NCI-H1694 (cell line): ENCODE measurements around the gene ECM2.

Experiments used
- DNase-seq: peaks from one replicate; lab custom pipeline; 2025; lab: John Stamatoyannopoulos, UW

Gene ECM2

DNA sequence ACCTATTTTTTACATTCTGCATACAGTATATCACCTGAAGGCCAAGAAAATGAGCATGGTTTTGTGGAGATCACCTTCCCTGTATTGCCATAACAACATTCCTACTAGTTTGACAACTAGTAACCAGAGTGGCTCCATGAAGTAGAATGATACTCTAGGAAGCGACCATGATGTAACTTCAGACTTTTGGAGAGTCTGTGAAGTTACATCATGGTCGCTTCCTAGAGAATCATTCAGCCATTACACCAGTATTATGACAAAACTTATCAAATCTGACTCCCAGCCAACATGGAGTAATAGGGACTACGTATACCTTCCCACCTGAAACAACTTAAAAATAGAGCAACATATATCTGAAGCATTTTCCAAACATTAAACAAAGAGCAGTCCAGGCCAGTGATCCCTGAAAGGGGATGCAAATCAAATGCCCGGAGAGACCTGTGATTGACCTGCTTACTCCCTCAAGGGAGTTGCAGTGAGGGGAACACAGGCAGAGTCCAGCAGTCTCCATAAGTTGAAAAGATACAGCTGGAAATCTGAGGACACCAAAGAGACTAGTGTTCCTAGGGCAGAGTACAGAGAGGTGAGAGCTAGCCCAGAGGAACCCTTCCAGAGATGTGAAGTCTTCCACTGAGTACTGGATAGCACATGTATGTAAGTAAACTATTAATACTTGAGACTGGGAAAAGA lies 7.8 kb downstream of the ECM2 start:
- no peak for DNase-seq

DNA sequence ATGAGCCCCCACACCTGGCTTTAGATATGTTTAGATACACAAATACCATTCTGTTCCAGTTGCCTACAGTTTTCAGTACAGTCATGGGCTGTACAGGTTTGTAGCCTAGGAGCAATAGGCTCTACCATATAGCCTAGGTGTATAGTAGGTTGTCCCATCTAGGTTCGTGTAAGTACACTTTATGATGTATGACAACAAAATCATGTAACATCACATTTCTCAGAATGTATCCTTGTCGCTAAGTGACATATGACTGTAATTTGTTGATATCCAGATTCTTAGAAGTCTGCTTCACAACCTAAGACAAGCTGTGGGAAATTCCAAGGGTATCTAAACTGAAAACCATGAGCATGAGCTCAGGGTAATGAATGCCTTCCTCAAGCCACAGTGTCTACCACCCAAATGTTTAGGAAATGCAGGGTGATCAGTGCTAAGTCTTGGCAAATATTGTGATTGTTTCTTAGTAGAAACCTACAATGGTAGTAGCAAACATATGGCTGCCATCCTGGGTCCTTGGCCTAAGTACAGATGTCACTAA lies 8.4 kb downstream of the ECM2 start:
- no peak for DNase-seq

DNA sequence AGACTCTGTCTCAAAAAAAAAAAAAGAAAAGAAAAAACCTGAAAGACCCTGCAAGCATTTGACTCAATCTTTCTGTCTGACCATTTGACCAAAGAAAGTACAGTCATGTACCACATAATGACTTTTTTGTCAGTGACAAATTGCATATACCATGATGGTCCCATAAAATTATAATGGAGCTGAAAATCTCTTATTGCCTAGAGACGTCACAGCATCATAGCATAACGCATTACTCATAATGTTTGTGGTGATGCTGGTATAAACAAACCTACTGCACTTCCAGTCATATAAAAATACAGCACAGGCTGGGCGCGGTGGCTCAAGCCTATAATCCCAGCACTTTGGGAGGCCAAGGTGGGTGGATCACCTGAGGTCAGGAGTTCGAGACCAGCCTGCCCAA lies 10.5 kb downstream of the ECM2 start:
- DNase-seq: no peak

DNA sequence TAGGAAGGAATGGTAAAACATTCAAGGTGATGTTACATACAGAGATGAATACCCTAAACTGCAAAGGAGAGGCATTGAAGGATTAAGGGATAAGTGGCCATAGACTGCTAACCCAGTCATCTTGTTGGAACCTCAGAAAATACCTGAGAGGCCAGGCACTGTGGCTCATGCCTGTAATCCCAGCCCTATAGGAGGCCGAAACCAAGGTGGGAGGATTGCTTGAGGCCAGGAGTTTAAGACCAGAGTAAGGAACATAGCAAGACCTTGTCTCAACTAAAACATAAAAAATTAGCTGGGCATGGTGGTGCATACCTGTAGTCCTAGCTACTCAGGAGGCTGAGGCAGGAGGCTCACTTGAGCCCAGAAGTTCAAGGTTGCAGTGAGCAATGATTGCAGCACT lies 10.9 kb downstream of the ECM2 start:
- no peak for DNase-seq

DNA sequence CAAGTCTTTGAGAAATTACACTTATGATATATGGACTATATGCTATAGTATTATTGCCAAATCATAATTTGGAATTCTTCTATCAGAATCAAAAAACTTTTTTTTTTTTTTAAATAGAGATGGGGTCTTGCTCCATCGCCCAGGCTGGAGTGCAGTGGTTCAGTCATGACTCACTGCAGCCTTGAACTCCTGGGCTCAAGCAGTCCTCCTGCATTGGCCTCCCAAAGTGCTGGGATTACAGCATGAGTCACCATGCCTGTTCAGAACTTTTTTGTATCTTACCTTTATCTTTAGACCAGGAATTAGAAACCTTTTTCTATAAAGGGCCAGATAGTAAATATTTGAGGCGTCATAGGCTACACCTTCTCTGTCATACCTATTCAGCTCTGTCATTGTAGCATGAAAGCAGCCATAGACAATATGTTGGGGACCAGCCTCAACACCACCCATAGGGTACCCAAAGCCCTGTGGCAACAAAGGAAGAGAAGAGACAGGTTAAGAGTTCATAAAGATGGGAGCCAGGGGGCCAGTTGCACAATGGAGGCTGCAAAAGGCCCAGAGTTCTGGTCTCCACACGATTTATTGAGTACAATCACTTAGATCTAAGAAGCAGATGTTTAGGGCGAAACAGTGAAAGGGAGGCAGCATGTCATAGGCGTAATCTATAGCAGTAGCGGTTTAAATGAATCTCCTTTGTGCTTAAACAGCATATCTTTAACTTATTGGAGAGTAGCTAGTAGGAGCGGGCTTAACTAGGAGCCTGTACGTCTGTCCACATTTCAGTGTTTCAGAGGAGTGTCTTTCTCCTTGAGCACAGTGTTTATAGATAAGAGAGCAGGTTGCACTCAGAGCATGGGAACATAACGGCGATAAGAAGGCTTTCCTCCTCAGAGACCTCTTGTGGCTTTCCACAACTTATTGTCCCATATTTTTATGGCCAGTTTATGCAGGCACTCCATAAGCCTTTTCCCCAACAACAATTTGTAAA lies 12.5 kb downstream of the ECM2 start:
- no peak for DNase-seq

DNA sequence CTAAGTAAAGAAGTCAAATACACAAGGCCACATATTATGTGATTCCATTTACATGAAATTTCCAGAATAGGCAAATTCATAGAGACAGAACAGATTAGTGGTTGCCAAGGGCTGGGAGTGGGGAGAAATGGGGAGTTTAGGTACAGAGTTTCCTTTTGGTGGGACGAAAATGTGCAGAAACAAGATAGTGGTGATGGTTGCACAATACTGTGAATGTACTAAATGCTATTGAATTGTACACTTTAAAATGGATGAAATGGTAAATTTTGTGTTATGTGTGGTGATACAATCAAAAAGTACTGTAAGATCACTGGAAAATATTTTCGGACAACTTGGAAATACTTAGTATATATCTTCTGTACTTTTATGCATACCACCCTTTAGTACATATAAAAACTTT lies 15.0 kb downstream of the ECM2 start:
- DNase-seq: no peak

DNA sequence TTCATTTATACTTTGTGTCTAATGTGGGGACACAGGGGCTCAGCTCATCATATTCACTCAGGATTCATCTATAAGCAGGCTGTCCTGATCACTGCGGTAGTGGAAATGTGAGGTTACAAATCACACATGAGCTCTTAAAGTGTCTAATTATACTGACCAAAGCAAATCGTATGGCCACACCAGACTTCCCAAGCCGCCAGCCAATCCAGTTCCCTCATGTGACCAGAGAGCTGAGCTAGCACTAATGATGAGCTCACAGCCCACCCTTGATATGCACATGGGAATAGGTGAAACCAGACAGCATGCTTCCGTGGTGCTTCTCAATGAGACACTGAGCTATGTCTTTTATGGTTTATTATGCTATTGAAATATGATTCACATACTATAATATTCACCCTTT lies 17.6 kb downstream of the ECM2 start:
- no peak for DNase-seq

DNA sequence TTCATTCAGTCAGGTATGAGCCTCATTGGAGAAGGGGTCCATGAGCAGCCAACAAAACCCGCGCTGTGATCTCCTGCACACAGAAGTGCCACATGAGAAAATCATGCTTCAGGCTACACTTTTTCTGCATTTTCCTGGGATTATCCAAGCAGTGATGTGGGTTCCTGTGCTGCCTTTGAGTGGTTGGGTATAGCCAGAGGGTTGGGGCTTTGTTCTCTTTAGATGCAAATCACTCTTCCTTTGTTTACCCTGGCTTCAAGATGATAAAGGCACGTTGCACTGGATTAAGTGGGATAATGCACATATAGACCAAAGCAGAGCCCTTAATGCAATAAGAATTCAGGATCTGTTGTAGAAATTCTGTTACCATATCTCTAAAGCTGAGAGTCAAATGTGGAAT lies 18.7 kb downstream of the ECM2 start:
- DNase-seq: no peak

DNA sequence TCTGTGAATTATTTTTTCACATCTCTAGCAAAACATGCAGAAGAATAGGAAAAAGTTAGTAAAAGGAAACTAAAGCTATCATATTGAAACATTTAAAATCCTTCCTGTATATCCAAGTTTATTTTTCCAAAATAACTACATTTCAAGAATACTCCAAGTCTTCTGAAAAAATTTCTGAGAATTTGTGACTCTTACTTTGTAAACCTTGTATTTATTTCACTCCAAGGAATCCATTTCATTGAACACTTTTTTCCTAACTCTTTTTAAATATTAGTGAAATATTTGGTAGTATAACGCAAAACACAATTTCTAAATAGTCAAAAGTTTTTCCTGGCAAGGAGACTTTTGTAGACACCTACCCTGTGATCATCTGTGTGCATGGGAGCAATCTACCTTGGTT lies 19.3 kb downstream of the ECM2 start:
- no peak for DNase-seq

DNA sequence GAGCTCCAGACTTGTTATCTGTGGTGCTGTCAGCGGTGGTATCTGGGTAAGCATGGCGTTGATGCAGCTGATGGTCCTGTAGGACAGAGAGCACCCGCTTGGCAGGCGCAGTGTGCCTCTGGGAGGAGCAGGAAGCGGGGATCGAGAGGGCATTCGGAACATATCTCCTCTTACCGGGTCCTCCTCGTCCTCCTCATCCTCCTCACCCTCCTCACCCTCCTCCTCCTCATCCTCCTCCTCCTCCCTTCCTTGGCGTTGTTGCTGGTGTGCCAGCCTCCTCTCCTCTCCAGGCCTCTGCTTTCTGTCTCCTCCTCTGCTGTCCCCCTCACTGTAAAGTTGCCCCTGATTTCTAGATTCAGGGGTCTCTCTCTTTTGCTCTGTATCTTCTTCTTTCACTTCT lies 21.2 kb downstream of the ECM2 start:
- DNase-seq: no peak

DNA sequence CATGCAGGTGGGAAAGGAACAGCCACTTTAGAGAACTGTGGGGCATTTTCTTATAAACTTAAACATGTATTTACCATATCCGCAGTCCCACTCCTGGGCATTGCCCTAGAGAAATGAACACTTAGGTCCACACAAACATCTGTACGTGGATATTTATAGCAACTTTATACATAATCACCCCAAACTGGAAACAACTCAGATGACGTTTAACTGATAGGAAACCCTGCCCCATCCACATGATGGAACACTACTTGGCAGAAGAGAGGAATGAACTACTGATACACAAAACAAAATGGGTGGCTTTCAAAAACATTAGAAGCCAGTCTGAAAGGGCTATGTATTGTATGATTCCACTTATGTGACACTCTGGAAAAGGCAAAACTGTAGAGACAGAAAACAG lies 22.4 kb downstream of the ECM2 start:
- no peak for DNase-seq

DNA sequence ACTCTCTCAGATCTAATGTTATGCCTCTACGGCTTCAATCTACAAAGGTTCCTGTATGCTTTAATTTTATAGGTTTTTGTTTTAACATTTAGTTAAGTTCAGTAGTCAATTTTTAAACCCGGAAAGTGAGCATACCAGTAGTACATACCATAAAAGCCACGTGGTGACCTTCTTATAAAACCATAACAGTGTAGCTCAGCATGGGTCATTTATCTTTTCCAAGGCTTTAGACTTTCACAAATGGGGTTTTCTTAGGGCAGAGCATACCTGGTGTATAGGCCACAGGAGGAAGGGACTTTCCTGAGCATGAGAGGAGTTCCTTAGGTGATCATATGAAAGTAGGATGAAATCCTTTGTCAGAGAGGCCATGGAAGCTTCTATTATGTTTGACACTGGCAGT lies 23.2 kb downstream of the ECM2 start:
- no peak for DNase-seq

DNA sequence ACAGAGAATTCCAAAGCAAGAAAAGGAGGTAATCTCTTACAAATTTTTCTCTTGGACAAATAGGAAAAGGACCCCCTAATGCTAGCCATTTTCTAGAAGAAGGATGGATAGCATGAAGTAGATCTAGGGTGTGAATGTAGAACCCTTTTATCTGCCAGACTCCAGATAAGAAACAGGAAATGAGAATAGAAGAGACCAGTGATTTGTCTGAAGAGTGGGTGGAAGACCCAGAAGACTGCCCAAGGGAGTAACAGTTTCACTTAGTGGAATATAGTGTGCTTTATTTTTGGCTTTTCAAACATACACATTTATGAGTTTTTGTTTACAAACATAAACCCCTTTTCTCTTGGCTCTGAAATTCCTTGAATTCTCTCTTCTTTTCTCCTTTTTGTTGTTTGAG lies 25.0 kb downstream of the ECM2 start:
- no peak for DNase-seq

DNA sequence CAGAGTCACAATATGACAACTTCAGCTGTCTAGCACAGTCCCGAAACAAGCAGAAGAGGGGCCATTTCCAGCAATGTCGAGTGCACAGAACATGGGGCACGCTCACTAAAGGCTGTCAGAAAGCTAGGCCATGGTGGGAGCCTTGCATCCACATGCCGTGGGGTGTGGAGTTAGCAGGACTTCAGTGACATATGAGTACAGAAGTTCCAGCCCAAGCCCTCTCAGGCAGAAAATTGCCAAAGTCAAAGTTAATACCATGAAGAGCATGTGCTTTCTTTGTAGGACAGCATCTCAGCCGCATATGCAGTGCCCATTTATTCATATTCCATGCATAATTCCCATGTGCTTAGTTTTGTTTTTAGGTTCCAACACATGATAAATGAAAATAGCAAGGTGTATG lies 26.7 kb downstream of the ECM2 start:
- DNase-seq: no peak

DNA sequence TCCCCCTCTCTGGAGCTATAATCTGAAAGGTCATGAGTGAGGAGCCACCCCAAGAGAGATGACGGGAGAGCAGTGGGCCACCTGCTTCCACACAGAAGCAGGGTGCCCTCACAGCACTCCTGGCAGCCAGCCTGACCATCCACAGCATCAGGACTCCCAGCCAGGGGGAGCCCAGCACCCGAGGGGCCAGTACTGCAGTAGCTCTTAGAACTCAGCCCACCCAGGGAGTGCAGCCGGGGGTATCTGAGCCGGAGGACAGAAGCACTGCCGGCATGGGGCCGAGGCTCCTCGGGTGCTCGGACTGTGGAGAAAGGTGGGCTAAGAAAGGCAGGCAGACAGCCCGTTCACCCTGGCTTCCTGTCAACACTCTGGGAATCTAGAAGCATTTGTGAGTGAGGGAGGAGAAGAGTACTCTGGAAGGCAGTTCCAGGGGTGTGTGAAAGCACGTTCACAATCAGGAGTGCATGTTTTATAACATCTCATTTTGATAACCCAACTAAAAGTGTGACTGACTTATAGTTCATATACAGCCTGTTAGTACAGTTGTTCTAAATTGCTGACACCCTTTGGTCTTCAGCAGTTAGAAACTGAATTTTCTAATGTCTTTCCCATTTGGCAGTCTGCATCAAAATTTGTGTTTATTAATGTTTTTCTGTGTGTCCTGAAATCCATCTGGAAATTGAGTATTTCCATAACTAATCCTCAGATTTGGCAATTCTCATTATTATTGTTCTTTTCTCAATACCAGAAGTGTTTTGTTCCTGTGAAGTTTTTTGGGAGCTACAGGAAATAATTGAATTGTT lies 27.6 kb downstream of the ECM2 start:
- DNase-seq: no peak

DNA sequence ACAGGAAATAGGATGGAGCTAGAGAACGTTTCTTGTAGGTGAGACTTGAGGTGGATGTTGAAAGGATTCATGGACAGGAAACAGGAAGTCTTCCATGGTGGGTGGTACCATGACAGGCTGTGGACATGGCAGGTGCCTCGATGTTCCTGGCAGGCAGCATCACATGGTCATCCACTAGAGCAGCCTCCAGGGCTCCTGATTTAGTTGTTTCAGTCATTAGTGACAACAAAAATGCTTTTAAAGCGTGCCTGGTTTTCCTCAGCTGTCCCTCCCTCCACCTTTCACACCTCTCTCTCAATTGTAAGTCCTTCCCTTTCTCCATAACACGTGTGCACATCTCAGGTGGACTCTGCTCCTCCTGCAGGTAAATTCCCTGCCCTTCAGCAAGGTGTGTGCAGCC lies 28.3 kb downstream of the ECM2 start:
- no peak for DNase-seq

DNA sequence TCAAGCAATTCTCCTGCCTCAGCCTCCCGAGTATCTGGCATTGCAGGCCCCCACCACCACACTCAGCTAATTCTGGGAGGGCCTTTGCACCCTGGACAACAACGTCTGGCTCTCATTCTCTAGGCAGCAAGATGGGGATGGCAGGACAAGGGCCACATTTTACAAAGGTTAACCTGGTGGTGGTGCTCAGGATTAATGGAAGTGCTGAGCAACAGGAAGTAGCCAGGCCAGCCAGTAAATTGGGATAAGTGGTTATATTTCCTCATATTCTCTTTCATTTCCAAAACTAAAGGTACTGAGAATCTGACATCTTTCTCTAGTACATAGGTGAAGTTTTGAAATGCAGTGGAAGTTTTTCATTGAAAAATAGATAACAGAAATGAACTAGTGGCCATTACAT lies 28.8 kb downstream of the ECM2 start:
- DNase-seq: no peak

DNA sequence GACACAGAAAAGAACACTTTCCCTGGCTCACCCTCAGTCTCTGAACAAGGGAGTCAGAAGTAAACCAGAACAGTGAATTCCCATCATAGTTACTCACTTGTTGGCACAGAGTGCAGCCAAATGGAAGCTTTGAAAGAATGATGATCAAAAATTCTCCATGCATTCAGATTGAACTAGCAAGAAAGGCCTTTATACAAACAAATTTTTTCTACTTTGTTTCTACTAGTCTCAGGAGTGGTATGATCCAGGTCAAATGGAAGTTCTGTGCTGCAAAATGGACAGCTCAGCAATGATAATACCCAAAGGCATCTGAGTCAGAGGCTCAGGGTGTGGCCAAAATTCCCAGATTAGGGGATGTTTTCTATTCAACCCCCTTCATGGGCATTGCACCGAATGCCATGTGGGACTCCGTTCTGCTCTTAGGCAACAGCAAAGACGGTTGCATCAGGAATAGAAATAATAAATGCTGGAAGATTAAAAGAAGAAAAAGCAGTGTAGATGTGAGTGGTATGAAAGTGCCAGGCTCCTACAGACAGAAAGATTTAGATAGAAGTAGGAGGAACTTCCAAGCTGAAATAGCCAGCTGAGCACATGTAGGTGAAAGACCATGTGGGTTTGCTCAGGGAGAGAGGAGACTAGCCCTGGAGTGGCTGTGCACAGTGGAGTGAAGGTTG lies 29.5 kb downstream of the ECM2 start:
- no peak for DNase-seq

DNA sequence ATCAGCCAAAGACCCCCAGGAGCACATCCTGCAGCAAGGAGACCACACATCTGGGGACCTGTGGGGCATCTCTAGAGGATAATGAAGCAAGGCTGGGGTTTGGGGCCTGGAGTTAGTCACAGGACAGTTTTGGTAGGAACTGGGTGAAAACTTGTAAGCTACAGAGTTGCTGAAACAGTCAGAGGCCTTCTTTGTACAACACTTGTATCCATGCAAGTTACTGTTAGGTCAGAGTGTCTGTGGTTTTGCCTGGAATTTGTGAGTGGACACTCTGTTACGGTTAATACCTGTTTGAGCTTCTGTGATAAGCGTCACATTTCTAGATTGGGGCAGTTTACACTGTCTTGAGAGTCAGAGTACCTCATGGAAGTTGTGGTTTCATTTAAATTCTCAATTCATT lies 30.9 kb downstream of the ECM2 start:
- no peak for DNase-seq

DNA sequence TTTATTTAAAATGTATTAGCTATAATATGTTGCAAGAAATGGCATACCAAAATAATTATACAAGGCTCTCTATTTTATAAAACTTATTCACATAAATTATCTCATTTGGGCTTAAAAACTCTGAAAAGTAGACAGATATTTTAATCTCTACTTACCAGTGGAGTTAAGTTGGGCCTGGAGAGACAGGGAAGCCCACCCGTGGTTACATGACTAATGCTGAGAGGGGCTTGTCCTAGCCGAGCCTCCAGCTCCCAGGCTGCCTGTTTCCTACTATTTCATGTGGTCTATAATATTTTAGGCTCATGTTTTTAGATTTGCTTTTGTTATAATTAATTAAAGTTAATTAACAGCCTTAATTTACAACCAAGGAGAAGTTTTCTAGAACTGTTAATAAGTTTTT lies 32.6 kb downstream of the ECM2 start:
- DNase-seq: no peak

DNA sequence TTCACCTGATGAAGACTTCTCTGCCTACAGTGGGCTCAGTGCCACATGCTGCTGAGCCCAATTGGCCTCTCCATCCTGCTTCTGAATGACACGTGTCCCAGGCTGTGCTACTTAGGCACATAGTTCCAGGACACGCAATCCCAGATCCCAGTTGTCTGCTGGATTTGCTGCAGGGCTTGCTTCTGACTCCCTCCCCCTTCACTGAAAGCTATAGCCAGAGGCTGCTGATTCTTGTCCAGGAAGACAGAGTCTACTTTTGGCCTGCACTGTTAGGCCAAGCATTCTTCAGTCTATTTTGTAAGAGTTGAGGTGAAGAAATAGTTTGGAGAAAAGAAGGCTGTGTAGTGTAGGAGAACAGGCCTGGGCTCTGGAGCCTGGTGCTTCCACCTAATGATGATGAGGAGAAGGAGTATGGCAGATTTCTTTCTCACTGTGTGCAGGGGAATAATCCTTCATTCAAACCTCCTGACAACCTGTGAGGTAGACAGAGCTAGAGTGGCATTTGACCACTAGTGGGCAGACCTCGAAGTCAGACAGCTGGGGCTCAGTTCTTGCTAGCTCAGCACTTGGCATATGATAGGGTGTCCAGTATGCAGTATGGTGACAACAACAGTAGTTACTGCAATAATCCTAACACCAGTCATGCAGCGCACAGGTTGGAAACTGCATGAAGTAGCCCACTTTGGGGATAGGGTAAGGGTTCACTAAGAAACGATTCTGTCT lies 34.0 kb downstream of the ECM2 start:
- DNase-seq: no peak
